ENCODE data around the gene HOTAIR.

The HOTAIR gene

GRCh38 chr12:54019091-54019811 is 44.5 kb upstream of the HOTAIR start:
- TF ChIP-seq CTCF (conservative IDR thresholded peaks at IDR 0.05), result no peak
- peak overlapping the region; percentile 97 for H3K27ac ChIP-seq

- no peak for TF ChIP-seq CTCF (conservative IDR thresholded peaks at IDR 0.05)
- peak overlapping the region; percentile 97 for H3K27ac ChIP-seq
Measured at GRCh38 chr12:54018468-54018984, 43.8 kb upstream of the HOTAIR start.

- H3K27ac ChIP-seq, result peak overlapping the region; percentile 97
- TF ChIP-seq CTCF (conservative IDR thresholded peaks at IDR 0.05), result 0 out of 2 replicates have a peak, but pooled peaks have one; percentile 2
Measured at GRCh38 chr12:54017878-54018467, 43.2 kb upstream of the HOTAIR start.

- peak overlapping the region; percentile 97 for H3K27ac ChIP-seq
Measured at GRCh38 chr12:54017027-54017788, 42.5 kb upstream of the HOTAIR start.

GRCh38 chr12:54016478-54016964 is 41.8 kb upstream of the HOTAIR start:
- H3K27ac ChIP-seq, result peak overlapping the region; percentile 97
- TF ChIP-seq CTCF (conservative IDR thresholded peaks at IDR 0.05), result no peak

More at GRCh38 chr12:54017027-54017788, 42.5 kb upstream of the HOTAIR start:
- 0 out of 2 replicates have a peak, but pooled peaks have one; percentile 20 for TF ChIP-seq CTCF (conservative IDR thresholded peaks at IDR 0.05)

- TF ChIP-seq CTCF (conservative IDR thresholded peaks at IDR 0.05), result no peak
- H3K27ac ChIP-seq, result peak overlapping the region; percentile 97
Measured at GRCh38 chr12:54016051-54016450, 41.3 kb upstream of the HOTAIR start.

Measured in VCaP (cell line).